Neural cell (in vitro differentiated cells): ENCODE results near the gene CLEC18A. TPM values are rescaled to one million over a fixed set of nuclear protein-coding genes. Genes with fewer than 3 reads are reported as not detected.

Experiments used
- H2AFZ ChIP-seq: fragments of 200-600, 300-800 bp; sonication (generic), shearing (Covaris generic); 2 replicates; pipeline ENCODE4 v1.6.0; 2014; ENCODE audit warnings: low read depth, mild to moderate bottlenecking, antibody characterized with exemption, low read length, moderate library complexity
- H3F3A ChIP-seq: fragments of 200-600 bp; shearing (Covaris generic); 2 replicates; pipeline ENCODE4 v1.6.1; 2016; ENCODE audit warnings: mild to moderate bottlenecking, moderate library complexity, mixed read lengths, antibody characterized with exemption, low read length; ENCODE audit not compliant: insufficient read depth, poor library complexity, severe bottlenecking
- H3K27ac ChIP-seq: fragments of 200-600, 300-800 bp; sonication (generic), shearing (Covaris generic); 2 replicates; pipeline ENCODE4 v1.5.1; 2014; ENCODE audit warnings: mild to moderate bottlenecking, low read length, moderate library complexity
- H3K27me3 ChIP-seq: fragments of 300-800, 200-600 bp; sonication (generic), shearing (Covaris generic); 2 replicates; pipeline ENCODE4 v1.6.0; 2014; ENCODE audit warnings: mild to moderate bottlenecking, low read depth, low read length, moderate library complexity; ENCODE audit not compliant: insufficient read depth
- H3K36me3 ChIP-seq: fragments of 300-800, 200-600 bp; sonication (generic), shearing (Covaris generic); 2 replicates; pipeline ENCODE4 v1.5.1; 2014; ENCODE audit warnings: mild to moderate bottlenecking, antibody characterized with exemption, low read length, moderate library complexity; ENCODE audit not compliant: insufficient read depth
- H3K4me2 ChIP-seq: fragments of 300-800, 200-600 bp; sonication (generic), shearing (Covaris generic); 2 replicates; pipeline ENCODE4 v1.6.0; 2014; ENCODE audit warnings: mild to moderate bottlenecking, low read length
- H3K4me3 ChIP-seq: fragments of 300-800, 200-600 bp; sonication (generic), shearing (Covaris generic); 2 replicates; pipeline ENCODE4 v1.5.1; 2014; ENCODE audit warnings: mild to moderate bottlenecking, low read length, moderate library complexity
- H3K79me2 ChIP-seq: fragments of 200-600 bp; shearing (Covaris generic); replicated peaks from 2 replicates; pipeline ENCODE4 v1.6.0; 2014; ENCODE audit warnings: mild to moderate bottlenecking, low read length, moderate library complexity; ENCODE audit not compliant: insufficient read depth
- H3K9ac ChIP-seq: fragments of 300-800, 200-600 bp; sonication (generic), shearing (Covaris generic); 2 replicates; pipeline ENCODE4 v1.6.1; 2016; ENCODE audit warnings: mild to moderate bottlenecking, low read length, mixed read lengths
- H3K9me2 ChIP-seq: fragments of 200-600 bp; shearing (Covaris generic); 2 replicates; pipeline ENCODE4 v1.6.1; 2016; ENCODE audit warnings: mild to moderate bottlenecking, low read length, mixed read lengths; ENCODE audit not compliant: insufficient read depth
- H3K9me3 ChIP-seq: fragments of 200-600, 300-800 bp; sonication (generic), shearing (Covaris generic); 2 replicates; pipeline ENCODE4 v1.6.1; 2016; ENCODE audit warnings: mild to moderate bottlenecking, mixed run types, low read length, moderate library complexity, mixed read lengths
- H4K20me1 ChIP-seq: fragments of 200-600 bp; shearing (Covaris generic); 2 replicates; pipeline ENCODE4 v1.6.1; 2016; ENCODE audit warnings: mild to moderate bottlenecking, mixed run types; ENCODE audit not compliant: insufficient read depth
- EP300 ChIP-seq: fragments of 450-650 bp; conservative IDR thresholded peaks from 2 replicates; pipeline ENCODE4 v1.6.1; 2014; ENCODE audit warnings: antibody characterized with exemption, mild to moderate bottlenecking, moderate library complexity; ENCODE audit not compliant: poor library complexity, severe bottlenecking
- EZH2 ChIP-seq: fragments of 200-600, 300-800 bp; shearing (Covaris generic), sonication (generic); IDR thresholded peaks from 2 replicates; pipeline ENCODE4 v1.6.1; 2014; ENCODE audit warnings: antibody characterized with exemption, low read length, borderline replicate concordance, mild to moderate bottlenecking; ENCODE audit not compliant: insufficient read depth, poor library complexity, severe bottlenecking
- MXI1 ChIP-seq: fragments of 450-650 bp; conservative IDR thresholded peaks from 2 replicates; pipeline ENCODE4 v1.6.1; 2014; ENCODE audit warnings: antibody characterized with exemption, mild to moderate bottlenecking; ENCODE audit not compliant: poor library complexity, severe bottlenecking
- POLR2AphosphoS5 ChIP-seq: IDR thresholded peaks from 2 replicates; pipeline ENCODE4 v1.6.1; 2012
- RAD21 ChIP-seq: fragments of 450-650 bp; conservative IDR thresholded peaks from 2 replicates; pipeline ENCODE4 v1.6.1; 2014; ENCODE audit warnings: antibody characterized with exemption, mild to moderate bottlenecking, moderate library complexity
- SMC3 ChIP-seq: fragments of 450-650 bp; conservative IDR thresholded peaks from 2 replicates; pipeline ENCODE4 v1.6.1; 2014; ENCODE audit warnings: antibody characterized with exemption, mild to moderate bottlenecking, moderate library complexity; ENCODE audit not compliant: poor library complexity
- TAF1 ChIP-seq: IDR thresholded peaks from 2 replicates; pipeline ENCODE4 v1.6.1; 2012; ENCODE audit warnings: low read depth
- polyA plus RNA-seq: library from polyadenylated mRNA; depleted of rRNA; stranded (reverse); fragments of >200 nt; gene quantifications from 2 replicates; pipeline ENCODE4 v1.2.3, GENCODE V29; 2014
- TF ChIP-seq, protein P1 (sequence below): IDR thresholded peaks from 2 replicates; pipeline ENCODE4 v1.6.1; 2012; ENCODE audit warnings: borderline replicate concordance
- TF ChIP-seq, protein P2 (sequence below): fragments of 450-650 bp; IDR thresholded peaks from 2 replicates; pipeline ENCODE4 v1.5.1; 2014; ENCODE audit warnings: antibody characterized with exemption, mild to moderate bottlenecking, moderate library complexity; ENCODE audit not compliant: poor library complexity, severe bottlenecking

CLEC18A gene
- polyA plus RNA-seq, 1 donor from 2014 or later, result 2.0 TPM

DNA sequence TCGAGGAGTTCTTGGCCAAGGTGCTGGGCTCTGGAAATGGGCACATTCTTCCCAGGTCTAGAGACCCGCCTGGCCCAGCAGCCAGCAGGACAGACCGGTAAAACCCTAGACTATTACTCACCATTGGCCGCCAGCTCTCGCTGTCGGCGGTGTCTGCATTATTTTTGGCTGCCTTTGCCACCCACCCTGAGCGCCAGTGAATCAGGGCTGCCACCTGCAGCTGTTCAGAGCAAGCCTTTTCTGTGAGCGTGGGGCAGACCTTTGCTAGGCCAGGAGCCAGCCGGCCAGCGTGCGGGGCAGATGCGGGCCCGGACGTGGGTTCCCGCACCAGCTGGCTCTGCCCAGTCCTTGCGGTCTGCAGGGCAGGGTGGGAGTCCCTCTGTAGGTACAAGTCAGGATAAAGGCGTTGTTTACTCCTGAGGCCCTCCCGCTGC, 15.8 kb upstream of the CLEC18A start:
- H3K9me3 ChIP-seq, result no peaks in the 10 kb centered on the region
- no peaks in the 10 kb centered on the region for H3F3A ChIP-seq
- H3K27me3 ChIP-seq, result no peaks in the 10 kb centered on the region
- H3K36me3 ChIP-seq, result no peaks in the 10 kb centered on the region
- no peak overlapping the region for H3K4me2 ChIP-seq
- no peaks in the 10 kb centered on the region for H3K9me2 ChIP-seq
- no peak overlapping the region for H2AFZ ChIP-seq
- H3K27ac ChIP-seq, result no peak overlapping the region
- no peaks in the 10 kb centered on the region for H4K20me1 ChIP-seq
- H3K79me2 ChIP-seq, result no peaks in the 10 kb centered on the region
- H3K4me3 ChIP-seq, result no peak overlapping the region
- TF ChIP-seq EP300, result no peak
- no peak for TF ChIP-seq EZH2
- TF ChIP-seq POLR2AphosphoS5, result no peak
- TF ChIP-seq, protein P1, sequence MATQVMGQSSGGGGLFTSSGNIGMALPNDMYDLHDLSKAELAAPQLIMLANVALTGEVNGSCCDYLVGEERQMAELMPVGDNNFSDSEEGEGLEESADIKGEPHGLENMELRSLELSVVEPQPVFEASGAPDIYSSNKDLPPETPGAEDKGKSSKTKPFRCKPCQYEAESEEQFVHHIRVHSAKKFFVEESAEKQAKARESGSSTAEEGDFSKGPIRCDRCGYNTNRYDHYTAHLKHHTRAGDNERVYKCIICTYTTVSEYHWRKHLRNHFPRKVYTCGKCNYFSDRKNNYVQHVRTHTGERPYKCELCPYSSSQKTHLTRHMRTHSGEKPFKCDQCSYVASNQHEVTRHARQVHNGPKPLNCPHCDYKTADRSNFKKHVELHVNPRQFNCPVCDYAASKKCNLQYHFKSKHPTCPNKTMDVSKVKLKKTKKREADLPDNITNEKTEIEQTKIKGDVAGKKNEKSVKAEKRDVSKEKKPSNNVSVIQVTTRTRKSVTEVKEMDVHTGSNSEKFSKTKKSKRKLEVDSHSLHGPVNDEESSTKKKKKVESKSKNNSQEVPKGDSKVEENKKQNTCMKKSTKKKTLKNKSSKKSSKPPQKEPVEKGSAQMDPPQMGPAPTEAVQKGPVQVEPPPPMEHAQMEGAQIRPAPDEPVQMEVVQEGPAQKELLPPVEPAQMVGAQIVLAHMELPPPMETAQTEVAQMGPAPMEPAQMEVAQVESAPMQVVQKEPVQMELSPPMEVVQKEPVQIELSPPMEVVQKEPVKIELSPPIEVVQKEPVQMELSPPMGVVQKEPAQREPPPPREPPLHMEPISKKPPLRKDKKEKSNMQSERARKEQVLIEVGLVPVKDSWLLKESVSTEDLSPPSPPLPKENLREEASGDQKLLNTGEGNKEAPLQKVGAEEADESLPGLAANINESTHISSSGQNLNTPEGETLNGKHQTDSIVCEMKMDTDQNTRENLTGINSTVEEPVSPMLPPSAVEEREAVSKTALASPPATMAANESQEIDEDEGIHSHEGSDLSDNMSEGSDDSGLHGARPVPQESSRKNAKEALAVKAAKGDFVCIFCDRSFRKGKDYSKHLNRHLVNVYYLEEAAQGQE, result no peak
- TF ChIP-seq RAD21, result no peak
- TF ChIP-seq MXI1, result no peak
- no peak for TF ChIP-seq TAF1
- TF ChIP-seq, protein P2, sequence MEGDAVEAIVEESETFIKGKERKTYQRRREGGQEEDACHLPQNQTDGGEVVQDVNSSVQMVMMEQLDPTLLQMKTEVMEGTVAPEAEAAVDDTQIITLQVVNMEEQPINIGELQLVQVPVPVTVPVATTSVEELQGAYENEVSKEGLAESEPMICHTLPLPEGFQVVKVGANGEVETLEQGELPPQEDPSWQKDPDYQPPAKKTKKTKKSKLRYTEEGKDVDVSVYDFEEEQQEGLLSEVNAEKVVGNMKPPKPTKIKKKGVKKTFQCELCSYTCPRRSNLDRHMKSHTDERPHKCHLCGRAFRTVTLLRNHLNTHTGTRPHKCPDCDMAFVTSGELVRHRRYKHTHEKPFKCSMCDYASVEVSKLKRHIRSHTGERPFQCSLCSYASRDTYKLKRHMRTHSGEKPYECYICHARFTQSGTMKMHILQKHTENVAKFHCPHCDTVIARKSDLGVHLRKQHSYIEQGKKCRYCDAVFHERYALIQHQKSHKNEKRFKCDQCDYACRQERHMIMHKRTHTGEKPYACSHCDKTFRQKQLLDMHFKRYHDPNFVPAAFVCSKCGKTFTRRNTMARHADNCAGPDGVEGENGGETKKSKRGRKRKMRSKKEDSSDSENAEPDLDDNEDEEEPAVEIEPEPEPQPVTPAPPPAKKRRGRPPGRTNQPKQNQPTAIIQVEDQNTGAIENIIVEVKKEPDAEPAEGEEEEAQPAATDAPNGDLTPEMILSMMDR, result no peak
- no peak for TF ChIP-seq SMC3
- no peak overlapping the region for H3K9ac ChIP-seq

DNA sequence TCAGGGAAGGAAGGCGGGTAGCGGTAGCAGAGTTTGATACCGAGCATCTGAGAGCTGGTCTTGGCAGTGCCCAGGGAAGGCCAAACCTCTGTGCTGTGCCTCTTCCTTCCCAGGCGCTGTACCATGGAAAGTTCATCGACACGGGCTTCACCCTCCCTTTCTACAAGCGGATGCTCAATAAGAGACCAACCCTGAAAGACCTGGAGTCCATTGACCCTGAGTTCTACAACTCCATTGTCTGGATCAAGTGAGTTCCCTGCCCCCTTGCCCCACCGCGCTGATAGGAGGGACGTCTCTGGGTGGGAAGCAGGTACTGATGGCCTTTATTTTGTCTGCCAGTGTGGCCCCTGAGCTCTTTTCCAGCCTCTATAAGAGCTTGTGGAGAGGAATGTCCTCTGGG, 15.4 kb upstream of the CLEC18A start:
- H3K9me3 ChIP-seq, result no peaks in the 10 kb centered on the region
- no peaks in the 10 kb centered on the region for H3K79me2 ChIP-seq
- H3K4me3 ChIP-seq, result no peak overlapping the region
- H3K27me3 ChIP-seq, result no peaks in the 10 kb centered on the region
- H3K36me3 ChIP-seq, result no peaks in the 10 kb centered on the region
- no peaks in the 10 kb centered on the region for H4K20me1 ChIP-seq
- H3K9me2 ChIP-seq, result no peaks in the 10 kb centered on the region
- H3F3A ChIP-seq, result no peaks in the 10 kb centered on the region
- H2AFZ ChIP-seq, result no peak overlapping the region
- no peak overlapping the region for H3K27ac ChIP-seq
- no peak overlapping the region for H3K4me2 ChIP-seq
- H3K9ac ChIP-seq, result no peak overlapping the region
- TF ChIP-seq, protein P1, result no peak
- TF ChIP-seq RAD21, result no peak
- TF ChIP-seq EZH2, result no peak
- TF ChIP-seq, protein P2, result no peak
- no peak for TF ChIP-seq SMC3
- no peak for TF ChIP-seq POLR2AphosphoS5
- TF ChIP-seq TAF1, result no peak
- no peak for TF ChIP-seq MXI1
- TF ChIP-seq EP300, result no peak
